Keratinocyte (primary cell): ENCODE results near the gene FLT3LG.

Experiments used
- EZH2 ChIP-seq: IDR thresholded peaks from one replicate; pipeline ENCODE4 v1.6.1; 2012; ENCODE audit warnings: inconsistent platforms, mild to moderate bottlenecking, low read length, moderate library complexity
- TF ChIP-seq, protein P1 (sequence below), 3 experiments: IDR thresholded peaks in 1 of 3; conservative IDR thresholded peaks in 1 of 3; optimal IDR thresholded peaks in 1 of 3; 2 replicates in 2 of 3; 3 replicates in 1 of 3; pipeline versions ENCODE3 to v1.5.1; 2011; ENCODE audit warnings: low read length in 3 of 3, mild to moderate bottlenecking in 3 of 3, moderate library complexity in 2 of 3, control low read depth in 1 of 3, inconsistent platforms in 1 of 3; ENCODE audit not compliant: insufficient read depth in 2 of 3; ENCODE audit errors: extremely low read depth in 1 of 3

DNA sequence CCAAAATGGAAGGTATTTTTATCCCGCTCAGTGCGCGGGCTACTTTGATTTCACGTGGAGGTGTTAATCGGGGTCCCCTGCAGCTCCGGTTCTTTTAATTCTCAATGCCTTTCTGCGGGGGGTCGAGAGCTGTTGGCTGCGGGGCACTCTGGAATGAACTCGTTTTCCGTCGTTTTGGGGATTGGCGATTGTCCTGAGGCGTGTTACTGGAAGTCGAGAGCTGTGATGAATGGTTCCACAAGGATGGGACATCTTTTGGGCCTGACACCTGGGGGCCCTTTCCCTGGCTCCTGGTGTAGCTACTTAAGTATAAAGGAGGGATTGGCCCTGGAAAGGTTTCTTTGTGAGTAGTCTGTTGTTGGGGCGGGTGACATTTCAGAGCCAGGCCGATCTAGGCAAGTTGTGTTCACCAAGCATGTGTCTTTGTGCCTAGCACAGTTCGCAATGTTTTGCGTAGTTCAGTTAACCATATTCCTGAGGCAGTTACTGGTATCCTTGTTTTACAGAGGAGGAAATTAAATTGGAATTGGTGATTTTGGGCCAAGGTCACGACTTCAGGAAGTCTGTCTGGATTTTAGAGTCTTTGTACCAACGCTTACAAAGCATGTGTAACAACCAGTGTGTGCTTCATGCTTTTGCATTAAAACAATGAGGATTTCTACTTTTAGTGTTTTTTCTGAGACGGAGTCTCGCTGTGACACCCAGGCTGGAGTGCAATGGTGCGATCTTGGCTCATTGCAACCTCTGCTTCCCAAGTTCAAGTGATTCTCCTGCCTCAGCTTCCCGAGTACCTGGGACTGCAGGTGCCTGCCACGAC, 14.2 kb downstream of the FLT3LG start:
- TF ChIP-seq, protein P1, sequence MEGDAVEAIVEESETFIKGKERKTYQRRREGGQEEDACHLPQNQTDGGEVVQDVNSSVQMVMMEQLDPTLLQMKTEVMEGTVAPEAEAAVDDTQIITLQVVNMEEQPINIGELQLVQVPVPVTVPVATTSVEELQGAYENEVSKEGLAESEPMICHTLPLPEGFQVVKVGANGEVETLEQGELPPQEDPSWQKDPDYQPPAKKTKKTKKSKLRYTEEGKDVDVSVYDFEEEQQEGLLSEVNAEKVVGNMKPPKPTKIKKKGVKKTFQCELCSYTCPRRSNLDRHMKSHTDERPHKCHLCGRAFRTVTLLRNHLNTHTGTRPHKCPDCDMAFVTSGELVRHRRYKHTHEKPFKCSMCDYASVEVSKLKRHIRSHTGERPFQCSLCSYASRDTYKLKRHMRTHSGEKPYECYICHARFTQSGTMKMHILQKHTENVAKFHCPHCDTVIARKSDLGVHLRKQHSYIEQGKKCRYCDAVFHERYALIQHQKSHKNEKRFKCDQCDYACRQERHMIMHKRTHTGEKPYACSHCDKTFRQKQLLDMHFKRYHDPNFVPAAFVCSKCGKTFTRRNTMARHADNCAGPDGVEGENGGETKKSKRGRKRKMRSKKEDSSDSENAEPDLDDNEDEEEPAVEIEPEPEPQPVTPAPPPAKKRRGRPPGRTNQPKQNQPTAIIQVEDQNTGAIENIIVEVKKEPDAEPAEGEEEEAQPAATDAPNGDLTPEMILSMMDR (optimal IDR thresholded peaks at IDR 0.05 in 1 of 3, IDR thresholded peaks at IDR 0.05 in 1 of 3, conservative IDR thresholded peaks at IDR 0.05 in 1 of 3; ENCODE audit: extremely low read depth in 1 of 3, insufficient read depth in 2 of 3, low read length in 3 of 3): no peak
- no peak for TF ChIP-seq EZH2
